IMR-90 (cell line): ENCODE measurements around the gene EPAS1. TPM values are rescaled to one million over a fixed set of nuclear protein-coding genes. Genes with fewer than 3 reads are reported as not detected.

Experiments
- ATAC-seq: fragments of 200-7000 bp; cut with Tn5 transposase; 2 replicates; pipeline ENCODE4 v1.9.1; 2020; ENCODE audit warnings: low read depth, mild to moderate bottlenecking, moderate library complexity
- BruUV-seq: library from RNA; stranded (reverse); fragments of 400-500 nt; replicated peaks from 2 replicates; lab custom pipeline; 2021; lab: Mats Ljungman, UMichigan
- CTCF ChIA-PET: fragments of 300-600 bp; formaldehyde crosslinking; extraction: SDS; loops from one replicate; lab custom pipeline; 2021; ENCODE audit warnings: antibody characterized with exemption; lab: Yijun Ruan, JAX
- POLR2A ChIA-PET: fragments of 300-600 bp; sonication (Branson Sonifier 250); formaldehyde crosslinking; loops from one replicate; lab custom pipeline; 2022; ENCODE audit warnings: antibody characterized with exemption; ENCODE audit not compliant: unreplicated experiment; lab: Charles Lee
- DNase-seq: peaks from one replicate; pipeline ENCODE4 v3.0.0; 2013
- H2AFZ ChIP-seq: replicated peaks from 2 replicates; pipeline ENCODE3; 2013; ENCODE audit warnings: low read length, mild to moderate bottlenecking; ENCODE audit not compliant: poor library complexity
- H2AK5ac ChIP-seq: 2 replicates; pipeline ENCODE4 v1.6.1; 2013; ENCODE audit warnings: low read depth, low read length, inconsistent platforms
- H2AK9ac ChIP-seq: replicated peaks from 2 replicates; pipeline ENCODE3; 2013; ENCODE audit warnings: mild to moderate bottlenecking, low read depth, low read length, moderate library complexity; ENCODE audit not compliant: poor library complexity
- H2BK120ac ChIP-seq: 2 replicates; pipeline ENCODE4 v1.6.1; 2013; ENCODE audit warnings: low read depth, low read length, inconsistent platforms
- H2BK15ac ChIP-seq: 3 replicates; pipeline ENCODE4 v1.6.1; 2013; ENCODE audit warnings: low read depth, low read length, inconsistent platforms
- H2BK20ac ChIP-seq: 2 replicates; pipeline ENCODE4 v1.6.1; 2013; ENCODE audit warnings: low read depth, mild to moderate bottlenecking, inconsistent platforms, low read length, moderate library complexity
- H2BK5ac ChIP-seq: 2 replicates; pipeline ENCODE4 v1.6.1; 2013; ENCODE audit warnings: mild to moderate bottlenecking, low read depth, low read length, inconsistent platforms; ENCODE audit not compliant: poor library complexity, severe bottlenecking
- H3K14ac ChIP-seq: replicated peaks from 2 replicates; pipeline ENCODE4 v1.6.1; 2013; ENCODE audit warnings: low read depth, low read length, inconsistent platforms
- H3K18ac ChIP-seq: 2 replicates; pipeline ENCODE4 v1.6.1; 2013; ENCODE audit warnings: low read depth, low read length, control low read depth
- H3K23ac ChIP-seq: 2 replicates; pipeline ENCODE4 v1.6.1; 2013; ENCODE audit warnings: low read depth, low read length, inconsistent platforms
- H3K27ac ChIP-seq: 2 replicates; pipeline ENCODE4 v1.5.1; 2013; ENCODE audit warnings: mild to moderate bottlenecking, control low read depth, low read length; ENCODE audit not compliant: insufficient read depth
- H3K27me3 ChIP-seq: 2 replicates; pipeline ENCODE4 v1.6.1; 2013; ENCODE audit warnings: low read length; ENCODE audit not compliant: control insufficient read depth, insufficient read depth
- H3K36me3 ChIP-seq: 2 replicates; pipeline ENCODE4 v1.6.1; 2013; ENCODE audit warnings: low read length, mixed read lengths; ENCODE audit not compliant: control insufficient read depth, insufficient read depth
- H3K4ac ChIP-seq: 2 replicates; pipeline ENCODE4 v1.6.1; 2013; ENCODE audit warnings: low read depth, low read length, inconsistent platforms
- H3K4me1 ChIP-seq: 2 replicates; pipeline ENCODE4 v1.6.1; 2013; ENCODE audit warnings: low read length, mixed read lengths; ENCODE audit not compliant: control insufficient read depth, insufficient read depth
- H3K4me2 ChIP-seq: 2 replicates; pipeline ENCODE4 v1.6.1; 2013; ENCODE audit warnings: low read depth, mild to moderate bottlenecking, control low read depth, low read length, moderate library complexity
- H3K4me3 ChIP-seq: 2 replicates; pipeline ENCODE4 v1.5.1; 2013; ENCODE audit warnings: low read depth, mild to moderate bottlenecking, control low read depth, low read length, moderate library complexity; ENCODE audit not compliant: insufficient read depth
- H3K56ac ChIP-seq: 2 replicates; pipeline ENCODE4 v1.6.1; 2013; ENCODE audit warnings: low read length, inconsistent platforms; ENCODE audit not compliant: insufficient read depth; ENCODE audit errors: extremely low read depth
- H3K79me1 ChIP-seq, 2 experiments: 2 replicates each; pipeline ENCODE4 v1.6.1; 2013; ENCODE audit warnings: low read length in 2 of 2, inconsistent platforms in 1 of 2, low read depth in 1 of 2
- H3K9ac ChIP-seq: 2 replicates; pipeline ENCODE4 v1.6.1; 2013; ENCODE audit warnings: low read depth, low read length, control low read depth
- H3K9me1 ChIP-seq: 2 replicates; pipeline ENCODE4 v1.6.1; 2013; ENCODE audit warnings: low read length, inconsistent platforms; ENCODE audit not compliant: insufficient read depth
- H3K9me3 ChIP-seq: 2 replicates; pipeline ENCODE4 v1.6.1; 2013; ENCODE audit warnings: low read length; ENCODE audit not compliant: control insufficient read depth, insufficient read depth
- H4K20me1 ChIP-seq: 2 replicates; pipeline ENCODE4 v1.6.1; 2013; ENCODE audit warnings: low read length, inconsistent platforms; ENCODE audit not compliant: insufficient read depth
- H4K5ac ChIP-seq: 2 replicates; pipeline ENCODE4 v1.6.1; 2013; ENCODE audit warnings: mild to moderate bottlenecking, low read depth, low read length, control low read depth
- H4K8ac ChIP-seq, 2 experiments: 2 replicates each; pipeline ENCODE4 v1.6.1; 2013; ENCODE audit warnings: low read depth in 2 of 2, low read length in 2 of 2, control low read depth in 1 of 2, inconsistent platforms in 1 of 2
- H4K91ac ChIP-seq: 2 replicates; pipeline ENCODE4 v1.6.1; 2013; ENCODE audit warnings: low read depth, low read length, inconsistent platforms; ENCODE audit not compliant: insufficient read depth
- CEBPB ChIP-seq: IDR thresholded peaks from 2 replicates; pipeline ENCODE4 v1.6.1; 2012; ENCODE audit warnings: low read depth, low read length, improper control_type of control experiment
- MAZ ChIP-seq: IDR thresholded peaks from 2 replicates; pipeline ENCODE4 v1.6.1; 2012; ENCODE audit warnings: low read depth, mild to moderate bottlenecking, low read length, improper control_type of control experiment, moderate library complexity, borderline replicate concordance
- MXI1 ChIP-seq: IDR thresholded peaks from 2 replicates; pipeline ENCODE4 v1.6.1; 2012; ENCODE audit warnings: low read depth, mild to moderate bottlenecking, low read length, moderate library complexity, borderline replicate concordance
- POLR2A ChIP-seq: IDR thresholded peaks from 2 replicates; pipeline ENCODE4 v1.6.1; 2012; ENCODE audit warnings: mild to moderate bottlenecking, low read depth, low read length
- RAD21 ChIP-seq: IDR thresholded peaks from 2 replicates; pipeline ENCODE4 v1.6.1; 2012; ENCODE audit warnings: low read length, improper control_type of control experiment
- SMC3 ChIP-seq: fragments of 150-350 bp; IDR thresholded peaks from 2 replicates; pipeline ENCODE4 v1.6.1; 2016; ENCODE audit warnings: low read depth, mild to moderate bottlenecking, antibody characterized with exemption, low read length, moderate library complexity
- WGBS, 2 experiments: methylation state at CpG; one replicate each; pipeline versions ENCODE4 v1.1.5 to v1.1.7; 2013; ENCODE audit warnings: missing lambda C conversion rate in 2 of 2; ENCODE audit not compliant: insufficient read length in 1 of 2; ENCODE audit errors: extremely low coverage in 2 of 2; 5-methylcytosine and 5-hydroxymethylcytosine counted together
- dilution Hi-C: fragments of 300-500 bp; cut with HindIII; formaldehyde crosslinking; loops from one replicate; pipeline ENCODE4 v1.14.3; 2018; ENCODE audit warnings: low sequenced_read_pairs; ENCODE audit not compliant: unreplicated experiment
- in situ Hi-C: fragments of 300-500 bp; cut with MboI; formaldehyde crosslinking; loops from 3 replicates; pipeline ENCODE4 v1.14.3; 2019; ENCODE audit warnings: low sequenced_read_pairs, inconsistent platforms, mixed read lengths
- intact Hi-C: fragments of 100-400 bp; cut with micrococcal nuclease; formaldehyde crosslinking; loops from 2 replicates; pipeline ENCODE4 v1.10.0; 2022
- polyA plus RNA-seq, 3 experiments: library from polyadenylated mRNA; depleted of rRNA; stranded (reverse); fragments of >200 nt; gene quantifications; 2 replicates each; pipeline ENCODE4 v1.2.3, GENCODE V29; 2012; ENCODE audit warnings: low replicate concordance in 1 of 3
- total RNA-seq: library from RNA; depleted of rRNA; stranded (reverse); fragments of >200 nt; gene quantifications from 2 replicates; pipeline ENCODE4 v1.2.3, GENCODE V29; 2012
- TF ChIP-seq, protein P1 (sequence below): fragments of 150-350 bp; IDR thresholded peaks from 2 replicates; pipeline ENCODE4 v1.6.1; 2016; ENCODE audit warnings: low read depth, mild to moderate bottlenecking, low read length, moderate library complexity, borderline replicate concordance
- TF ChIP-seq, protein P2 (sequence below): conservative IDR thresholded peaks from 2 replicates; pipeline ENCODE4 v1.5.1; 2012; ENCODE audit warnings: mild to moderate bottlenecking, low read depth, low read length, improper control_type of control experiment

The EPAS1 gene
- total and polyA plus RNA-seq, 2 of the 4 experiments (the other 2 are of a cell fraction), result 40.7 to 120 TPM

DNA sequence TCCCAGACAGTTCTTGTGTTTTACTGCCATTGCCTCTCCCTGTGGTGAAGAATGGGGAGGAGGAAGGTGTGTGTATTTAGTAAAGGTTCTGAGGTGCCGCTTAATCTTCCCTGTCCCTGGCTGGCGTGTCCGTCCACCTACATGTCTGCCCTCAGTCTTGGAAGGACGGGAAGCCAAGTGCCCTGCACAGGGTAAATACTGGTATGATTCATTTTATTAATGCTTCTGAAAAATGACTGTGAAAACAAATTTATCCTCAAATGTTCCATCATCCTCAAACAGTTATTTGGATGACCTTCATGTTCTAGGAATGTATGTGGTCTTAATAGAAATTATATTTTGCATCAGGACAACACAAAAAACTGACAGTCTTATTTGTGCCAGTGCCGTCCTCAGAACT is 6.6 kb downstream of the EPAS1 start:
- peaks cover 21 to 83% of the 10 kb centered on the region in 2 experiments for H3K79me1 ChIP-seq
- no peak overlapping the region for H2BK120ac ChIP-seq
- no peak overlapping the region; the same call in 1 of the 2 replicates for H3K4me2 ChIP-seq
- H3K27ac ChIP-seq, result no peak overlapping the region
- H2BK15ac ChIP-seq, result no peak overlapping the region
- peak overlapping the region; percentile 83 for H3K23ac ChIP-seq
- ChIA-PET POLR2A (no interaction called here), CTCF (interaction anchor here (0.7 kb wide), 1 partner anchor 30 kb away, joined by 5 read pairs; no protein-coding TSS in a partner anchor)
- no peak overlapping the region for H2BK20ac ChIP-seq
- WGBS, 2 experiments, result no CpG with 5 or more reads among the region's 5 CpGs
- intact Hi-C loops (loop anchor here (5.0 kb wide), 1 partner anchor 38 kb away; no protein-coding TSS in a partner anchor), in situ Hi-C loops (loop anchor here (25.0 kb wide), 1 partner anchor 667 kb away; no protein-coding TSS in a partner anchor), dilution Hi-C loops (no loop called here)
- peaks cover 30% of the 10 kb centered on the region for H3K9me1 ChIP-seq
- 0 out of 2 replicates have a peak overlapping the region, but pooled peaks have one; percentile 1 for H2AK5ac ChIP-seq
- ATAC-seq, result no peak
- no peak overlapping the region for H2AK9ac ChIP-seq
- H4K91ac ChIP-seq, result no peak overlapping the region
- 0 out of 2 replicates have a peak overlapping the region, but pooled peaks have one; percentile 55 for H3K14ac ChIP-seq
- H3K56ac ChIP-seq, result no peak overlapping the region
- no peak overlapping the region for H3K4me3 ChIP-seq
- H3K9ac ChIP-seq, result no peak overlapping the region
- no peak overlapping the region for H2AFZ ChIP-seq
- no peak overlapping the region for H4K5ac ChIP-seq
- no TSS peak for BruUV-seq
- H3K18ac ChIP-seq, result no peak overlapping the region
- peaks cover 99% of the 10 kb centered on the region for H4K20me1 ChIP-seq
- no peak overlapping the region; the same call in 1 of the 2 replicates for H3K4ac ChIP-seq
- no peak overlapping the region for H4K8ac ChIP-seq
- no peak overlapping the region for H2BK5ac ChIP-seq
- no peak for DNase-seq
- TF ChIP-seq, protein P1, sequence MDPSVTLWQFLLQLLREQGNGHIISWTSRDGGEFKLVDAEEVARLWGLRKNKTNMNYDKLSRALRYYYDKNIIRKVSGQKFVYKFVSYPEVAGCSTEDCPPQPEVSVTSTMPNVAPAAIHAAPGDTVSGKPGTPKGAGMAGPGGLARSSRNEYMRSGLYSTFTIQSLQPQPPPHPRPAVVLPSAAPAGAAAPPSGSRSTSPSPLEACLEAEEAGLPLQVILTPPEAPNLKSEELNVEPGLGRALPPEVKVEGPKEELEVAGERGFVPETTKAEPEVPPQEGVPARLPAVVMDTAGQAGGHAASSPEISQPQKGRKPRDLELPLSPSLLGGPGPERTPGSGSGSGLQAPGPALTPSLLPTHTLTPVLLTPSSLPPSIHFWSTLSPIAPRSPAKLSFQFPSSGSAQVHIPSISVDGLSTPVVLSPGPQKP, result no peak
- TF ChIP-seq CEBPB (no peak), MAZ (no peak), POLR2A (no peak), MXI1 (no peak), RAD21 (no peak), SMC3 (no peak)
- TF ChIP-seq, protein P2, sequence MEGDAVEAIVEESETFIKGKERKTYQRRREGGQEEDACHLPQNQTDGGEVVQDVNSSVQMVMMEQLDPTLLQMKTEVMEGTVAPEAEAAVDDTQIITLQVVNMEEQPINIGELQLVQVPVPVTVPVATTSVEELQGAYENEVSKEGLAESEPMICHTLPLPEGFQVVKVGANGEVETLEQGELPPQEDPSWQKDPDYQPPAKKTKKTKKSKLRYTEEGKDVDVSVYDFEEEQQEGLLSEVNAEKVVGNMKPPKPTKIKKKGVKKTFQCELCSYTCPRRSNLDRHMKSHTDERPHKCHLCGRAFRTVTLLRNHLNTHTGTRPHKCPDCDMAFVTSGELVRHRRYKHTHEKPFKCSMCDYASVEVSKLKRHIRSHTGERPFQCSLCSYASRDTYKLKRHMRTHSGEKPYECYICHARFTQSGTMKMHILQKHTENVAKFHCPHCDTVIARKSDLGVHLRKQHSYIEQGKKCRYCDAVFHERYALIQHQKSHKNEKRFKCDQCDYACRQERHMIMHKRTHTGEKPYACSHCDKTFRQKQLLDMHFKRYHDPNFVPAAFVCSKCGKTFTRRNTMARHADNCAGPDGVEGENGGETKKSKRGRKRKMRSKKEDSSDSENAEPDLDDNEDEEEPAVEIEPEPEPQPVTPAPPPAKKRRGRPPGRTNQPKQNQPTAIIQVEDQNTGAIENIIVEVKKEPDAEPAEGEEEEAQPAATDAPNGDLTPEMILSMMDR, result no peak
- no peaks in the 10 kb centered on the region for H3K27me3 ChIP-seq
- H3K36me3 ChIP-seq, result peaks cover 16% of the 10 kb centered on the region
- H3K4me1 ChIP-seq, result peaks cover 22% of the 10 kb centered on the region
- H3K9me3 ChIP-seq, result no peaks in the 10 kb centered on the region
